Midbrain (tissue), 1 donor: ENCODE measurements around the gene NDRG2.
"Not testable (repeated sequence)": the region's sequence is repeated elsewhere in the genome, so short reads cannot be mapped to it uniquely, and the experiment has no call there.

ENCODE experiments used
- DNase-seq: peaks from one replicate; lab custom pipeline; 2025; lab: John Stamatoyannopoulos, UW

The NDRG2 gene

GRCh38 chr14:21055432-21056117 is 30.7 kb upstream of the NDRG2 start:
- DNase-seq: no peak

- no peak for DNase-seq
These were observed 29.9 kb upstream of the NDRG2 start for GRCh38 chr14:21054768-21055145.

- no peak for DNase-seq
These were observed 29.4 kb upstream of the NDRG2 start for GRCh38 chr14:21054123-21054767.

GRCh38 chr14:21053184-21054122 is 28.6 kb upstream of the NDRG2 start:
- no peak for DNase-seq

DNA sequence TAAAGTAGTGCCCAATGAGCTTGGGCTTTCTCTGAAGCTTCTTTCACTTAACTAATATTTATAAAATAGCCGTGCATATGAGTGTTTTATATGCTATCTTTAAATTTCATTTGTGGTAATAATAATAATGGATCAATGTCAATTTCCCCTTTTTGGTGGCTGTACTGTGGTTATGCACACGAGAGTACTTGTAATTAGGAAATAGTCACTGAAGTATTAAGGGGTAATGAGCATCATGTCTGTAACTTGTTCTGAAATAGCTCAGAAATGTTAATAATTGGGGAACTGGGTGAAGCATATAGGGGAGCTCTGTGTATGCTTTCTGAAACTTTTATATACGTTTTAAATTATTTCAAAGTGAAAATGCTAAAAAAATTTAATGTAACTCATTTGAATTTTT is 25.7 kb upstream of the NDRG2 start:
- DNase-seq: no peak

DNA sequence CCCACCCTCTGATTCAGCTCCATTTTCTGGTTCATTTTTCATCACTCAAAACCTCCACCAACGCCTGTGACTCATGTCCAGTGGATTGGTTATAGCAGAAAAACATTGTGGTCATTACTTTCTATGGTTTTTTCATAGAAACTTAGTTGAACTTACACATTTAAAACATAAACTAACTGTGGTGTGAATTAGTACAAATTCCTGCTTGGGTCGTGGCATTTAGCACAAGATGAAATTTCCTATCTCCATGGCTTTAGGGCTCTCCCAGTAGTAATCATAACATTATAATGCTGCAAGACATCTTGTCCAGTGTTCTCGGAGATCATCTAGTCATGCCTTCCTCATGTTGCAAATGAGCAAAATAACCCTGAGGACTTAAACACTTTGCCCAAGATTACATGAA is 24.4 kb upstream of the NDRG2 start:
- DNase-seq: no peak

DNA sequence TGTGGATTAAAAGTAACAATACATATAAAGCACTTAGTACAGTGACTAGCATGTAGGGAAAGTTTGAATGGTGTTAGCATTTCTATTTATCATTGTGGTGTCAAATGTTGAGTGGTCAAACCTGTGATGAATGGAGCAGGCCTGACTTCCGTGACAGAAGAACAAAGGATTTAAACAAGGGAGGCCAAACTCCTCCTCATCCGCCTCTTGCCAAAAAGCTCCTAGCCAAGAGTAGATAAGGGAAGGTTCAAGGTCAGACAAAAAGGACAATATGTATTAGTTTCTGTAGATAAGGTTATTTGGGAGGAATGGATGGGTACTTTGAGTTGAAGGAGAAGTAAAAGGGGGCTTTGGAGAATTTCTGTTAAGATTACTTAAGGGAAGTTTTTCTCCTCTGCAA is 23.8 kb upstream of the NDRG2 start:
- DNase-seq: no peak

DNA sequence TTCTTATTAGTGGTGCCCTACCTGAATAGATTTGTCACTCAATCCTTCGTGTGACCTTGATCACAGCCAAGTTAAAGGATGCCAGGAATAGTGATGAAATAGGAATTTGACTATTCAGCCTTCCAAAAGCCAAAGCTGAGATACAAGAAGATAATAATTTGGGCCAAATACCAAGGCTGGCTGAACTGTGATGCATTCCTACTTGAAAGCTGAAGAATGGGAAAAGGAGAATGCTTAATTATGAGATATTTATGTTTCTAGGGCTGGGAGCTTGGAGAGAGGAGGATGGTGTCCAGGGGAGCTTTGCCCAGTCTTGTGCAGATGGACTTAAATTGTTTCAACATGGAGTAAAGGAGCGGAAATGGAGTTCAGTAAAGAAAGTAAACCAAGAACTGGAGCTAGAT is 22.5 kb upstream of the NDRG2 start:
- no peak for DNase-seq

DNA sequence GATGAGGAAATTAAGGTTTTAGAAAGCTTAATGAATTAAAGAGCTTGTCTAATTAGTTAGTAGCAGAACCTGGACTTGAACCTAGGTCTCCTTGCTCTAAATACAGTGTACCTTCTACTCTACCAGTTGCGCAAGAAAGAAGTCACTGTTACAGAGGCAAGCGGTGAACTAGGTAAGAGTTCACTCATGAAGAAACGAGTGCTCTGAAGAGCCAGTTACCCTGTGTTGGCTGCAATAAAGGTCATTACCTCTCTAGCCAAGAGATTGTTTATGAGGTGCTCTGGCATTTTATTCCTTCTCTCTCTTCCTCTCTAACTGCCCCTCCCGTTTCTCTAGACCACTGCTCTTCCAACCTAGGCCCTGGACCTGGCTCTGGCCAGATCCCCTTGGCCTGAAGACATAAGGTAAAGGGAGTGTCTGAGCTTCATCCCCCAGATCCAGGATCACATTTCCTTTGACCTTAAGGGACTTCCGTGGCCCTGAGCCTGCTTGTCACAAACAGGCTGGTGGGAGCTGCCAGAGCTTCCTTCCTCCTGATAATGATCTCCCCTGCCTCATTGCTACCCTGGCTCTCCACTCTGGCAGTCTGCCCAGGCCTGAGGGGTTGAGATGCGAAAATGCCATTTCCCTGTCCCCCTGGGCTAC is 19.2 kb upstream of the NDRG2 start:
- DNase-seq: no peak

GRCh38 chr14:21043387-21043973 is 18.6 kb upstream of the NDRG2 start:
- DNase-seq: no peak

- DNase-seq: peak; percentile 63
These were observed 18.1 kb upstream of the NDRG2 start for GRCh38 chr14:21042918-21043317.

- DNase-seq: no peak
These were observed 17.0 kb upstream of the NDRG2 start, which contains the start of gene RNASE7 for GRCh38 chr14:21041676-21042433. TSS of gene RNASE7 (plus strand) at chr14:21042362. CDS start at chr14:21042993, 631 bp downstream.

DNA sequence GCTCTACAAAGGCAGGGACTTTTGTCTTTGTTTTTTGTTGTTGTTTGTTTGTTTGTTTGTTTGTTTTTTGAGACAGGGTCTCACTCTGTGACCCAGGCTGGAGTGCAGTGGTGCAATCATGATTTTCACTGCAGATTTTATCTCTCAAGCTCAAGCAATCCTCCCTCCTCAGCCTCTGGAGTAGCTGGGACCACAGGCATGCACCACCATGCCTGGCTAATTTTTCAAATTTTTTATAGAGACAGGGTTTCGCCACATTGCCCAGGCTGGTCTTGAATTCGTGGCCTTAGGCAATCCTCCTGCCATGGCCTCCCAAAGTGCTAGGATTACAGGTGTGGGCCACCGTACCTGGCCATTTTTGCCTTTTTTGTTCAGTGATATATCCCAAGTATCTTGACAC is 16.1 kb upstream of the NDRG2 start:
- DNase-seq: not testable (repeated sequence)

- DNase-seq: no peak
These were observed 15.6 kb upstream of the NDRG2 start for GRCh38 chr14:21040370-21040925.

DNA sequence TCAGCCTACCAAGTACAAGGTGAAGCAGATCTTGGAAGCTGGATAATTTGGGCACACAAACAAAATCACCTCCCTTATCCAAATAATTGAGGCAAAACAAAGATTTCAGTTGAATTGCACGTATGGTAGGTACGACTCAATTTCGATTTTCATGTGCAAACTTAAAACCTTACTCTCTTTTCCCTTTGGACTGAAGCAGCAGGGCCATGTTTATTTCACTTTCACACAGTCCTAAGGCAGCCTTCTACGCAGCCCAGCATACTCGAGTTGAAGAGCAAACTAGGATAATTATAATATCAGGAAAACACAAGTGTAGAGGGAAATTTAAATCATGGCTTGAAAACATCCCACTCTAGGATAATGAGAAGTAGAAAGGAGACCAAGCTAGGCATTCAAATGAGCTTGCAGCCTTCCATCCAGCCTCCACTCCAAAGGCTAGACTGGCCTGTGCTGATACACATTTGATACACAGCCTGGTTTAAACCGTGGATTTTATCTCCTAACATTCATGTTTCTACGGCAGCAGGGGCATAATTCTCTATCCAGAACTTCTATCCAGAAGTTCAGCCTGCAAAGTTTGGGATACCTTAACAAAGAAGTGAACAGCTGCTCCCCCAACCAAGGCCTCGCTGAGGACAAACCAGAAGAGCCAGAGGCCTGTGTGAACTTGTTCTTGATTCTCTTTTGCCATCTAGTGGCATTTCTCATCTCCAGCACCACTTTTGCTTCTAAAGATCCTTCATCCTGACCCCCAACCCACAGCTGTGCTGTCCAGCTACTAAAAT is 14.9 kb upstream of the NDRG2 start:
- DNase-seq: peak; percentile 84

DNA sequence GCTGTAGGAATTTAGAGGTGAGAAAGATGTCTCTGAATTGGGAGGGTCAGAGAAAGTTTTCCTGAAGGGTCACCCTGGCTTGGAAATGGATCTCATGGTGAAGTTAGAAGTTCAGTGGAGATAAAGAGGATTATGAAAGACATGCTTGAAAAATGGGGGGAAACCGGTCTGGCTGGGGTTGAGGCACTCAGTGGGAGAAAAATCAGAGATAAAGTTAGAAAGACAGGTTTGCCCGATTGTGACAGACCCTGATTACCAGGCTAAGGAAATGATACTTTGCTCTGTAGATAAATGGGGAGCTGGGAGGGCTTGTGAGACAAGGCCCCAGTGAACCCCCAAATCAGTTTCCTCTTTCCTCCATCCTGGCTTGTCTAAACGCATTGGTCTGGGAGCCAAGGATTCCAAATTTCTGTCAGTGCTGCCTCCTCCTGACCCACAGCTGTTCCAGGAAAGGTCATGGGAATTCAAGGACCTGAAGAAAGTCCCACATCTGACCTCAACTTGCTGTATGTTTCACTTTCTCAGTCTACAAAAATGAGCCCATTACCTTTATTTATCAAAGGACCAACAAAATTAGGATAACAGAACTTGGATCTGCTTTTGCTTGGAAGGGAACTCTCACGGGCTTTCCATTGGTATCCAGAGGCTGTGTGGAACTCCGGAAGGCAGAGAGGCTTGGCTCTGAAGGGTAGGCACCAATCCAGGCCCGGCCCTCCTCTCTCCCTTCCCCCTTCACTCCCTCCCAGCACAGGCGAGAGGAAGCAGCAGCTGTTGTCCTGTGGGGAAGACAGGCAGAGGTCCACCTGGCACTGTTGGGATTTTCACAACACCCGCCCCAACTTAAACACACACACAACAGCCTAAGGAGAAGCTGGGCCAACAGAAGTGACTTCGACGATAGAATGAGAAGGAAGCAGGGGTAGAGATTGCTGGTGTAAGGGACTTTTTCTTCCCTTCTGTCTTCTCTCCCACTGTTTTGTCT is 13.9 kb upstream of the NDRG2 start:
- DNase-seq: peak; percentile 81

GRCh38 chr14:21037156-21037555 is 12.3 kb upstream of the NDRG2 start:
- DNase-seq: no peak

GRCh38 chr14:21036751-21037150 is 11.9 kb upstream of the NDRG2 start:
- DNase-seq: no peak

DNA sequence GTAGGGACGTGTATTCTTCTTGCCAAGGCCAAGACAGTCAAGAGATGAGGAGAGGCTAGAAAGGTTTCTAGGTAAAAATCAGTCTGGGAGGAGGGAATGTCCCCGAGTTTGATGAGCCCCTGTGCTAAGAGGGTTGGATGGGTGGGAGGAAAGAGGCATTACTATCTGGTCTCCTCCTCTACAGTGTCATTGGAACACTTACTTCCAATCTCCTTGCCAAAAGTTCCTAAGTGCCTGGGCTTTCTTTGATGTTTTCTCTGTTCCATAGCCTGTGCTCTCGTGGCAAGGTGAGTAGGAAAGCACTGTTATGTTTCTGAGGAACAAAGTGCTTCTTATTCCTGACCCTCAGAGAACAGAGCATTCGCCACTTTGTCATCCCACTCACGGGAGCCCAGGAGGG is 9.8 kb upstream of the NDRG2 start, which contains the start of gene RNASE13:
Gene RNASE13, minus strand, starts transcription at position 101 of the 400 bp plus-strand sequence. CDS start 519 bp downstream, outside the sequence.
- DNase-seq: no peak
